ENCODE results near the gene AJAP1. TPM values are rescaled to one million over a fixed set of nuclear protein-coding genes. Genes with fewer than 3 reads are reported as not detected.

Gene AJAP1
- total RNA-seq, 1 donor from 2014 or later, result 6.9 TPM

- intact Hi-C loops (cut with DNase I), result no loop called here
- H3K27ac ChIP-seq, result no peak overlapping the region
- H3K4me3 ChIP-seq, result no peak overlapping the region
- no peak for DNase-seq (ENCODE audit: low spot score in 2 of 2)
- no peaks in the 10 kb centered on the region for H3K36me3 ChIP-seq
- peak in 2 of 3 experiments; percentile 5 to 40 for TF ChIP-seq CTCF (IDR thresholded peaks at IDR 0.05)
- no peaks in the 10 kb centered on the region for H3K4me1 ChIP-seq
- no peaks in the 10 kb centered on the region for H3K9me3 ChIP-seq
- peaks cover 4% of the 10 kb centered on the region for H3K27me3 ChIP-seq
These were observed 123.6 kb downstream of the AJAP1 start for GRCh38 chr1:4778056-4778455.

- intact Hi-C loops (cut with DNase I), result no loop called here
- DNase-seq (ENCODE audit: low spot score in 2 of 2), result no peak
- no peak overlapping the region for H3K4me3 ChIP-seq
- no peak for TF ChIP-seq CTCF (IDR thresholded peaks at IDR 0.05)
- no peaks in the 10 kb centered on the region for H3K9me3 ChIP-seq
- no peaks in the 10 kb centered on the region for H3K4me1 ChIP-seq
- no peak overlapping the region for H3K27ac ChIP-seq
- H3K36me3 ChIP-seq, result no peaks in the 10 kb centered on the region
- peaks cover 4% of the 10 kb centered on the region for H3K27me3 ChIP-seq
These were observed 127.2 kb downstream of the AJAP1 start for GRCh38 chr1:4781646-4782045.

GRCh38 chr1:4784761-4785160 lies 130.4 kb downstream of the AJAP1 start:
- no peak for DNase-seq (ENCODE audit: low spot score in 2 of 2)

GRCh38 chr1:4786055-4786454 lies 131.6 kb downstream of the AJAP1 start:
- no peaks in the 10 kb centered on the region for H3K27me3 ChIP-seq
- no peak overlapping the region for H3K27ac ChIP-seq
- no peaks in the 10 kb centered on the region for H3K4me1 ChIP-seq
- H3K36me3 ChIP-seq, result no peaks in the 10 kb centered on the region
- DNase-seq (ENCODE audit: low spot score in 2 of 2), result no peak
- TF ChIP-seq CTCF (IDR thresholded peaks at IDR 0.05), result no peak
- intact Hi-C loops (cut with DNase I), result no loop called here
- H3K9me3 ChIP-seq, result no peaks in the 10 kb centered on the region
- H3K4me3 ChIP-seq, result no peak overlapping the region

More at GRCh38 chr1:4784761-4785160, 130.4 kb downstream of the AJAP1 start:
- intact Hi-C loops (cut with DNase I), result no loop called here
- Histone ChIP-seq H3K36me3 (no peaks in the 10 kb centered on the region), H3K27me3 (no peaks in the 10 kb centered on the region), H3K9me3 (no peaks in the 10 kb centered on the region), H3K4me1 (no peaks in the 10 kb centered on the region), H3K27ac (no peak overlapping the region), H3K4me3 (no peak overlapping the region)
- TF ChIP-seq CTCF (IDR thresholded peaks at IDR 0.05), result no peak

GRCh38 chr1:4787551-4787950 lies 133.1 kb downstream of the AJAP1 start:
- TF ChIP-seq CTCF (IDR thresholded peaks at IDR 0.05), result no peak
- no peaks in the 10 kb centered on the region for H3K36me3 ChIP-seq

GRCh38 chr1:4792565-4792964 lies 138.2 kb downstream of the AJAP1 start:
- H3K36me3 ChIP-seq, result no peaks in the 10 kb centered on the region
- no peaks in the 10 kb centered on the region for H3K27me3 ChIP-seq
- no peak for DNase-seq (ENCODE audit: low spot score in 2 of 2)
- H3K4me1 ChIP-seq, result no peaks in the 10 kb centered on the region
- no peak overlapping the region for H3K4me3 ChIP-seq
- no peak overlapping the region for H3K27ac ChIP-seq
- intact Hi-C loops (cut with DNase I), result no loop called here
- TF ChIP-seq CTCF (IDR thresholded peaks at IDR 0.05), result no peak
- no peaks in the 10 kb centered on the region for H3K9me3 ChIP-seq

More at GRCh38 chr1:4787551-4787950, 133.1 kb downstream of the AJAP1 start:
- intact Hi-C loops (cut with DNase I), result no loop called here
- H3K4me3 ChIP-seq, result no peak overlapping the region
- no peak overlapping the region for H3K27ac ChIP-seq
- DNase-seq (ENCODE audit: low spot score in 2 of 2), result no peak
- no peaks in the 10 kb centered on the region for H3K27me3 ChIP-seq
- no peaks in the 10 kb centered on the region for H3K4me1 ChIP-seq
- no peaks in the 10 kb centered on the region for H3K9me3 ChIP-seq

Data from ascending aorta (tissue), 2 donors.